PC-3 (cell line): ENCODE measurements around the gene CFAP206. TPM values are rescaled to one million over a fixed set of nuclear protein-coding genes. Genes with fewer than 3 reads are reported as not detected.

Experiments
- ATAC-seq: fragments of 200-7000 bp; cut with Tn5 transposase; 2 replicates; pipeline ENCODE4 v1.9.1; 2020; ENCODE audit warnings: mild to moderate bottlenecking, moderate library complexity
- BruUV-seq: library from RNA; stranded (reverse); fragments of 400-500 nt; replicated peaks from 2 replicates; lab custom pipeline; 2021; lab: Mats Ljungman, UMichigan
- CTCF ChIA-PET: fragments of 300-600 bp; sonication (Branson Sonifier 250); formaldehyde crosslinking; loops from one replicate; lab custom pipeline; 2022; ENCODE audit warnings: antibody characterized with exemption; lab: Charles Lee
- POLR2A ChIA-PET: fragments of 300-600 bp; sonication (Branson Sonifier 250); formaldehyde crosslinking; loops from one replicate; lab custom pipeline; 2022; ENCODE audit warnings: antibody characterized with exemption; ENCODE audit not compliant: unreplicated experiment; lab: Charles Lee
- DNase-seq: peaks from one replicate; pipeline ENCODE4 v3.0.0-alpha.2; 2015
- H2AFZ ChIP-seq: fragments of 300-600 bp; sonication (generic); 2 replicates; pipeline ENCODE4 v1.6.0; 2016; ENCODE audit warnings: antibody characterized with exemption, low read length
- H3F3A ChIP-seq: fragments of 300-600 bp; sonication (generic); one replicate; pipeline ENCODE4 v1.6.0; 2017; ENCODE audit warnings: antibody characterized with exemption, low read length, control low read depth, mild to moderate bottlenecking; ENCODE audit not compliant: unreplicated experiment
- H3K27ac ChIP-seq: fragments of 300-600 bp; sonication (generic); 2 replicates; pipeline ENCODE4 v1.5.1; 2016; ENCODE audit warnings: mild to moderate bottlenecking, low read length
- H3K27me3 ChIP-seq: fragments of 300-600 bp; sonication (generic); 2 replicates; pipeline ENCODE4 v1.6.1; 2016; ENCODE audit warnings: low read length, mixed read lengths
- H3K36me3 ChIP-seq: fragments of 300-600 bp; sonication (generic); 2 replicates; pipeline ENCODE4 v1.6.1; 2016; ENCODE audit warnings: low read depth, mixed run types, low read length, mixed read lengths
- H3K4me1 ChIP-seq: fragments of 300-600 bp; sonication (generic); 2 replicates; pipeline ENCODE4 v1.5.1; 2016; ENCODE audit warnings: low read length; ENCODE audit not compliant: insufficient read depth
- H3K4me2 ChIP-seq: fragments of 300-600 bp; sonication (generic); 2 replicates; pipeline ENCODE4 v1.6.0; 2016; ENCODE audit warnings: low read length
- H3K4me3 ChIP-seq: fragments of 300-600 bp; sonication (generic); 2 replicates; pipeline ENCODE4 v1.5.1; 2016; ENCODE audit warnings: mild to moderate bottlenecking, low read length, mixed read lengths
- H3K79me2 ChIP-seq: fragments of 300-600 bp; sonication (generic); 2 replicates; pipeline ENCODE4 v1.6.1; 2017; ENCODE audit warnings: low read length, mixed read lengths
- H3K9ac ChIP-seq: fragments of 300-600 bp; sonication (generic); 2 replicates; pipeline ENCODE4 v1.6.0; 2016; ENCODE audit warnings: mild to moderate bottlenecking, low read length
- H3K9me2 ChIP-seq: fragments of 300-600 bp; sonication (generic); replicated peaks from 2 replicates; pipeline ENCODE4 v1.6.1; 2016; ENCODE audit warnings: mixed run types, low read length, mixed read lengths
- H3K9me3 ChIP-seq: fragments of 300-600 bp; sonication (generic); 2 replicates; pipeline ENCODE4 v1.6.1; 2016; ENCODE audit warnings: low read length, mixed read lengths
- H4K20me1 ChIP-seq: fragments of 300-600 bp; sonication (generic); 2 replicates; pipeline ENCODE4 v1.6.1; 2016; ENCODE audit warnings: low read length, mixed read lengths
- CTCF ChIP-seq: fragments of 300-600 bp; sonication (generic); conservative IDR thresholded peaks from 2 replicates; pipeline ENCODE4 v1.5.1; 2017; ENCODE audit warnings: antibody characterized with exemption, low read depth, mild to moderate bottlenecking, low read length
- EZH2 ChIP-seq: fragments of 300-600 bp; sonication (generic); IDR thresholded peaks from one replicate; pipeline ENCODE4 v1.6.1; 2017; ENCODE audit warnings: antibody characterized with exemption, mild to moderate bottlenecking, low read length; ENCODE audit not compliant: unreplicated experiment
- EZH2phosphoT487 ChIP-seq: fragments of 300-600 bp; sonication (generic); IDR thresholded peaks from 2 replicates; pipeline ENCODE4 v1.6.1; 2018; ENCODE audit warnings: mild to moderate bottlenecking, antibody characterized with exemption, low read length, borderline replicate concordance
- intact Hi-C: fragments of 100-400 bp; cut with micrococcal nuclease; formaldehyde crosslinking; loops from 2 replicates; pipeline ENCODE4 v1.9.0; 2023
- total RNA-seq: library from RNA; depleted of rRNA; stranded (reverse); fragments of >200 nt; gene quantifications from 2 replicates; pipeline ENCODE4 v1.2.3, GENCODE V29; 2014

Gene CFAP206
- total RNA-seq, 1 experiment from 2014 or later, result 0.07 TPM

- CTCF ChIA-PET, result no interaction called here
- POLR2A ChIA-PET, result no interaction called here
- Histone ChIP-seq H3K36me3 (no peaks in the 10 kb centered on the region), H3K4me3 (no peak overlapping the region), H3K4me2 (no peak overlapping the region), H3K9me2 (no peaks in the 10 kb centered on the region), H3K27ac (no peak overlapping the region), H2AFZ (no peak overlapping the region), H3K79me2 (no peaks in the 10 kb centered on the region), H4K20me1 (no peaks in the 10 kb centered on the region), H3K9ac (no peak overlapping the region), H3K4me1 (no peaks in the 10 kb centered on the region), H3K27me3 (no peaks in the 10 kb centered on the region), H3K9me3 (no peaks in the 10 kb centered on the region), H3F3A (no peaks in the 10 kb centered on the region)
- DNase-seq (no peak), ATAC-seq (no peak)
- TF ChIP-seq EZH2phosphoT487, result no peak
- TF ChIP-seq EZH2, result no peak
- intact Hi-C loops, result no loop called here
- BruUV-seq, result no TSS peak
Observed at GRCh38 chr6:87382861-87383260, 24.9 kb upstream of the CFAP206 start.

- Histone ChIP-seq H3K9ac (no peak overlapping the region), H3K9me3 (no peaks in the 10 kb centered on the region), H3K4me1 (no peaks in the 10 kb centered on the region), H3K27ac (no peak overlapping the region), H2AFZ (no peak overlapping the region), H3K36me3 (no peaks in the 10 kb centered on the region), H3K79me2 (no peaks in the 10 kb centered on the region), H3F3A (no peaks in the 10 kb centered on the region), H3K9me2 (no peaks in the 10 kb centered on the region), H3K4me3 (no peak overlapping the region), H3K4me2 (no peak overlapping the region), H3K27me3 (no peaks in the 10 kb centered on the region), H4K20me1 (no peaks in the 10 kb centered on the region)
- no TSS peak for BruUV-seq
- intact Hi-C loops, result no loop called here
- DNase-seq (no peak), ATAC-seq (no peak)
- TF ChIP-seq CTCF, result no peak
- no peak for TF ChIP-seq EZH2phosphoT487
- TF ChIP-seq EZH2, result no peak
- ChIA-PET CTCF (no interaction called here), POLR2A (no interaction called here)
Observed at GRCh38 chr6:87384038-87384437, 23.7 kb upstream of the CFAP206 start.

- H3K4me2 ChIP-seq, result no peak overlapping the region
- H3K36me3 ChIP-seq, result no peaks in the 10 kb centered on the region
- H3K27ac ChIP-seq, result no peak overlapping the region
- no peaks in the 10 kb centered on the region for H3K9me3 ChIP-seq
- no peak overlapping the region for H2AFZ ChIP-seq
- H3K4me3 ChIP-seq, result no peak overlapping the region
- no peaks in the 10 kb centered on the region for H3K4me1 ChIP-seq
- CTCF ChIA-PET, result interaction anchor here (0.6 kb wide), 1 partner anchor 318 kb away, joined by 5 read pairs; no protein-coding TSS in a partner anchor
- BruUV-seq, result no TSS peak
- POLR2A ChIA-PET, result no interaction called here
- TF ChIP-seq CTCF (no peak), EZH2phosphoT487 (no peak), EZH2 (no peak)
- intact Hi-C loops, result no loop called here
- H4K20me1 ChIP-seq, result no peaks in the 10 kb centered on the region
- no peaks in the 10 kb centered on the region for H3K9me2 ChIP-seq
- ATAC-seq (no peak), DNase-seq (no peak)
- H3F3A ChIP-seq, result no peaks in the 10 kb centered on the region
- no peaks in the 10 kb centered on the region for H3K79me2 ChIP-seq
- no peak overlapping the region for H3K9ac ChIP-seq
- H3K27me3 ChIP-seq, result no peaks in the 10 kb centered on the region
Observed at GRCh38 chr6:87384449-87384848, 23.3 kb upstream of the CFAP206 start.
